ENCODE measurements around the gene ADGRD2. TPM values are rescaled to one million over a fixed set of nuclear protein-coding genes. Genes with fewer than 3 reads are reported as not detected.

The ADGRD2 gene
- polyA plus RNA-seq, 1 donor (not counting 4 experiments of a cell fraction or from before 2014, with no cell fraction given) = not detected

DNA sequence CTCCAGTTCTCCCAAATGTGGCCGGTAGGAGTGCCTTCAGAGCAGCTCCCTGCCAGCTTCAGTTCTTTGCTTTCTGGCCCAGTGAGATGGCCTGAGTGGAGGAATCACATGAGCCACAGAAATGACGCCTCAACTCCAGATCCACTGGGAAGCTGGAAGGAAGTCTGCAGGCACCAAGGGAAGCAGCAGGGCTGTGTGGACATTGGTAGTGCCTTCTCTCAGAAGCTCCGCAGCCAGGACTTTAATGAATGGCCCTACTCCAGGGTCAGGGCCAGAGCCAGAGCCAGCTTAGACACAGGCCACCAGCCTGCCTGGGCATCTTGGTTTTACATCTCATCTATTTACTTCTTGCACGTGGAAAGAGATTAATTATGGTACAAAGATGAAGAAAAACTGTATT, 23.0 kb upstream of the ADGRD2 start:
- DNase-seq (ENCODE audit: low read depth, low spot score) (no peak), FAIRE-seq (no peak)
- TF ChIP-seq CTCF (optimal IDR thresholded peaks at IDR 0.05 in 1 of 3, IDR thresholded peaks at IDR 0.05 in 1 of 3, conservative IDR thresholded peaks at IDR 0.05 in 1 of 3; ENCODE audit: extremely low read depth in 1 of 3, insufficient read depth in 2 of 3, low read length in 3 of 3) = no peak
- TF ChIP-seq EZH2 (IDR thresholded peaks at IDR 0.05; ENCODE audit: low read length) = no peak
- H3K9me3 ChIP-seq (ENCODE audit: control insufficient read depth, low read depth, low read length) = no peaks in the 10 kb centered on the region
- no peaks in the 10 kb centered on the region for H3K27me3 ChIP-seq (ENCODE audit: control insufficient read depth, extremely low read depth, insufficient read depth, low read length)
- H3K9me1 ChIP-seq (ENCODE audit: control insufficient read depth, extremely low read depth, insufficient read depth, low read length) = no peaks in the 10 kb centered on the region
- dilution Hi-C loops (cut with MboI; ENCODE audit: extremely low pct_ligation_motif_present, low sequenced_read_pairs) = no loop called here
- no peaks in the 10 kb centered on the region for H3K36me3 ChIP-seq (ENCODE audit: control insufficient read depth in 2 of 2, extremely low read depth in 1 of 2, insufficient read depth in 2 of 2, low read length in 2 of 2)
- no peak overlapping the region for H3K9ac ChIP-seq (ENCODE audit: control insufficient read depth, extremely low read depth, insufficient read depth, low read length)
- no peak overlapping the region for H2AFZ ChIP-seq (ENCODE audit: control insufficient read depth, low read length)
- no peaks in the 10 kb centered on the region for H4K20me1 ChIP-seq (ENCODE audit: control insufficient read depth, extremely low read depth, insufficient read depth, low read length)
- H3K4me2 ChIP-seq (ENCODE audit: control insufficient read depth, extremely low read depth, insufficient read depth, low read depth, low read length) = no peak overlapping the region
- H3K79me2 ChIP-seq (ENCODE audit: control insufficient read depth, insufficient read depth, low read length) = no peaks in the 10 kb centered on the region
- no peak overlapping the region for H3K27ac ChIP-seq (ENCODE audit: control insufficient read depth, insufficient read depth, low read length)
- no peak overlapping the region for H3K4me3 ChIP-seq (ENCODE audit: control insufficient read depth in 2 of 3, extremely low read depth in 1 of 3, insufficient read depth in 2 of 3, low read depth in 1 of 3, low read length in 3 of 3)
- H3K4me1 ChIP-seq (ENCODE audit: control insufficient read depth, extremely low read depth, insufficient read depth, low read length) = peaks cover 4% of the 10 kb centered on the region

- H3K27me3 ChIP-seq (ENCODE audit: control insufficient read depth, extremely low read depth, insufficient read depth, low read length) = no peaks in the 10 kb centered on the region
- no peaks in the 10 kb centered on the region for H3K9me1 ChIP-seq (ENCODE audit: control insufficient read depth, extremely low read depth, insufficient read depth, low read length)
- no peaks in the 10 kb centered on the region for H3K36me3 ChIP-seq (ENCODE audit: control insufficient read depth in 2 of 2, extremely low read depth in 1 of 2, insufficient read depth in 2 of 2, low read length in 2 of 2)
- H3K9ac ChIP-seq (ENCODE audit: control insufficient read depth, extremely low read depth, insufficient read depth, low read length) = no peak overlapping the region
- H2AFZ ChIP-seq (ENCODE audit: control insufficient read depth, low read length) = peak overlapping the region; percentile 65
- TF ChIP-seq EZH2 (IDR thresholded peaks at IDR 0.05; ENCODE audit: low read length) = no peak
- no peak overlapping the region for H3K27ac ChIP-seq (ENCODE audit: control insufficient read depth, insufficient read depth, low read length)
- H3K79me2 ChIP-seq (ENCODE audit: control insufficient read depth, insufficient read depth, low read length) = no peaks in the 10 kb centered on the region
- dilution Hi-C loops (cut with MboI; ENCODE audit: extremely low pct_ligation_motif_present, low sequenced_read_pairs) = no loop called here
- no peak overlapping the region for H3K4me3 ChIP-seq (ENCODE audit: control insufficient read depth in 2 of 3, extremely low read depth in 1 of 3, insufficient read depth in 2 of 3, low read depth in 1 of 3, low read length in 3 of 3)
- no peaks in the 10 kb centered on the region for H4K20me1 ChIP-seq (ENCODE audit: control insufficient read depth, extremely low read depth, insufficient read depth, low read length)
- H3K4me1 ChIP-seq (ENCODE audit: control insufficient read depth, extremely low read depth, insufficient read depth, low read length) = peaks cover 4% of the 10 kb centered on the region
- FAIRE-seq (no peak), DNase-seq (ENCODE audit: low read depth, low spot score) (no peak)
- H3K4me2 ChIP-seq (ENCODE audit: control insufficient read depth, extremely low read depth, insufficient read depth, low read depth, low read length) = peak overlapping the region; percentile 33
- no peaks in the 10 kb centered on the region for H3K9me3 ChIP-seq (ENCODE audit: control insufficient read depth, low read depth, low read length)
Measured at GRCh38 chr9:124428751-124429529, 21.3 kb upstream of the ADGRD2 start.

DNA sequence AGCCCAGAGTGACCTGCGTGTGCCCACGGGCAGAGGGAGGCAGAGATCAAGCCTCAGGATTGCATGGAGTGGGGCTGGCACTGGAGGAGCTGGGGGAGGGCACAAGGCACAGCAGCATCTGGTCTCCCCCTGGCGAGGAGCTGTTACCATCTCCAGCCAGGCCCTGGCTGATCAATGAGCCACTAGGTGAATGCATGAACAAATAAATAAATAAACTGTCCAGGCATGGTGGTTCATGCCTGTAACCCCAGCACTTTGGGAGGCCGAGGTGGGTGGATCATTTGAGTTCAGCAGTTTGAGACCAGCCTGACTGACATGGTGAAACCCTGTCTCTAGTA, 20.8 kb upstream of the ADGRD2 start:
- dilution Hi-C loops (cut with MboI; ENCODE audit: extremely low pct_ligation_motif_present, low sequenced_read_pairs) = no loop called here

More for the DNA sequence above, 20.8 kb upstream of the ADGRD2 start:
- Histone ChIP-seq H3K4me2 (ENCODE audit: control insufficient read depth, extremely low read depth, insufficient read depth, low read depth, low read length) (peak overlapping the region; percentile 33), H4K20me1 (ENCODE audit: control insufficient read depth, extremely low read depth, insufficient read depth, low read length) (no peaks in the 10 kb centered on the region), H3K36me3 (ENCODE audit: control insufficient read depth in 2 of 2, extremely low read depth in 1 of 2, insufficient read depth in 2 of 2, low read length in 2 of 2) (no peaks in the 10 kb centered on the region), H3K27ac (ENCODE audit: control insufficient read depth, insufficient read depth, low read length) (no peak overlapping the region), H3K9ac (ENCODE audit: control insufficient read depth, extremely low read depth, insufficient read depth, low read length) (no peak overlapping the region), H3K9me1 (ENCODE audit: control insufficient read depth, extremely low read depth, insufficient read depth, low read length) (no peaks in the 10 kb centered on the region), H3K79me2 (ENCODE audit: control insufficient read depth, insufficient read depth, low read length) (no peaks in the 10 kb centered on the region), H2AFZ (ENCODE audit: control insufficient read depth, low read length) (peak overlapping the region; percentile 65), H3K27me3 (ENCODE audit: control insufficient read depth, extremely low read depth, insufficient read depth, low read length) (no peaks in the 10 kb centered on the region), H3K4me1 (ENCODE audit: control insufficient read depth, extremely low read depth, insufficient read depth, low read length) (peaks cover 4% of the 10 kb centered on the region), H3K4me3 (ENCODE audit: control insufficient read depth in 2 of 3, extremely low read depth in 1 of 3, insufficient read depth in 2 of 3, low read depth in 1 of 3, low read length in 3 of 3) (no peak overlapping the region), H3K9me3 (ENCODE audit: control insufficient read depth, low read depth, low read length) (no peaks in the 10 kb centered on the region)
- FAIRE-seq = no peak
- TF ChIP-seq EZH2 (IDR thresholded peaks at IDR 0.05; ENCODE audit: low read length) (no peak), CTCF (optimal IDR thresholded peaks at IDR 0.05 in 1 of 3, IDR thresholded peaks at IDR 0.05 in 1 of 3, conservative IDR thresholded peaks at IDR 0.05 in 1 of 3; ENCODE audit: extremely low read depth in 1 of 3, insufficient read depth in 2 of 3, low read length in 3 of 3) (peak in 1 of 3 experiments; percentile 15)
- no peak for DNase-seq (ENCODE audit: low read depth, low spot score)

All from keratinocyte (primary cell).